Left renal cortex interstitium (tissue), 4 donors: ENCODE measurements around the gene KRT7. TPM values are rescaled to one million over a fixed set of nuclear protein-coding genes. Genes with fewer than 3 reads are reported as not detected.

Experiments used
- DNase-seq, 4 donors: peaks; one replicate each; pipeline ENCODE4 v3.0.0-alpha.2; 2013; ENCODE audit warnings: low read depth in 4 of 4, low spot score in 2 of 4, missing footprints in 1 of 4
- polyA plus RNA-seq, 4 donors: library from polyadenylated mRNA; unstranded; fragments of 120-200 nt; gene quantifications; one replicate each; pipeline ENCODE4 v1.2.1, GENCODE V29; 2013; ENCODE audit not compliant: insufficient read length in 4 of 4

KRT7 gene
- polyA plus RNA-seq, 4 donors = 61.8 to 110 (median 77.3) TPM

- DNase-seq = no peak
Measured at GRCh38 chr12:52291267-52291935, 58.4 kb downstream of the KRT7 start, which contains the start of gene KRT81. KRT81 (minus strand) TSS chr12:52291534; CDS start chr12:52291465, 69 bp downstream.

GRCh38 chr12:52293926-52294325, 60.9 kb downstream of the KRT7 start:
- DNase-seq = no peak

- DNase-seq = no peak
Measured at GRCh38 chr12:52294803-52295202, 61.8 kb downstream of the KRT7 start.

GRCh38 chr12:52295663-52296062, 62.6 kb downstream of the KRT7 start:
- DNase-seq = no peak

GRCh38 chr12:52296572-52297215, 63.7 kb downstream of the KRT7 start:
- DNase-seq = no peak

Other genes starting within 250 kb of the KRT7 start
- gene TAMALIN, start 226.3 kb upstream of the KRT7 start, polyA plus RNA-seq = 10 to 100 TPM; 15.6 to 22.3 (median 19.4) TPM
- gene NR4A1, start 181.8 kb upstream of the KRT7 start, polyA plus RNA-seq = 10 to 100 TPM in 3 of 4 donors, 1 to 10 TPM in 1; 8.9 to 40.7 (median 18.3) TPM
- gene ATG101, start 163.3 kb upstream of the KRT7 start, polyA plus RNA-seq = 10 to 100 TPM; 24.8 to 31.0 (median 28.3) TPM
- gene SMIM41, start 153.5 kb upstream of the KRT7 start, polyA plus RNA-seq = under 1 TPM; 0.27 to 0.70 (median 0.41) TPM
- gene KRT80, start 41.2 kb upstream of the KRT7 start, polyA plus RNA-seq = 1 to 10 TPM in 3 of 4 donors, under 1 TPM in 1; 0.97 to 1.1 (median 1.0) TPM
- gene KRT86, start 41.4 kb downstream of the KRT7 start, polyA plus RNA-seq = under 1 TPM in 2 of 4 donors, not detected in 2; 0.08 to 0.25 TPM
- gene KRT81, start 58.3 kb downstream of the KRT7 start, polyA plus RNA-seq = not detected
- not detected for gene KRT83, start 88.2 kb downstream of the KRT7 start, polyA plus RNA-seq
- not detected for gene KRT85, start 134.2 kb downstream of the KRT7 start, polyA plus RNA-seq
- not detected for gene KRT84, start 152.4 kb downstream of the KRT7 start, polyA plus RNA-seq
- not detected for gene KRT82, start 173.1 kb downstream of the KRT7 start, polyA plus RNA-seq
- gene KRT75, start 201.1 kb downstream of the KRT7 start, polyA plus RNA-seq = not detected
- not detected for gene KRT6B, start 218.9 kb downstream of the KRT7 start, polyA plus RNA-seq
- gene KRT6C, start 240.6 kb downstream of the KRT7 start, polyA plus RNA-seq = not detected